ENCODE measurements around the gene CCDC40.
A peak's percentile ranks its signal among the peaks of the same experiment; 100 is the strongest.
"Not testable (repeated sequence)": the region's sequence is repeated elsewhere in the genome, so short reads cannot be mapped to it uniquely, and the experiment has no call there.

Gene CCDC40

GRCh38 chr17:80086081-80086480 lies 49.6 kb downstream of the CCDC40 start:
- DNase-seq: no peak

- no peak for DNase-seq
These were observed 50.2 kb downstream of the CCDC40 start for GRCh38 chr17:80086616-80087015.

DNA sequence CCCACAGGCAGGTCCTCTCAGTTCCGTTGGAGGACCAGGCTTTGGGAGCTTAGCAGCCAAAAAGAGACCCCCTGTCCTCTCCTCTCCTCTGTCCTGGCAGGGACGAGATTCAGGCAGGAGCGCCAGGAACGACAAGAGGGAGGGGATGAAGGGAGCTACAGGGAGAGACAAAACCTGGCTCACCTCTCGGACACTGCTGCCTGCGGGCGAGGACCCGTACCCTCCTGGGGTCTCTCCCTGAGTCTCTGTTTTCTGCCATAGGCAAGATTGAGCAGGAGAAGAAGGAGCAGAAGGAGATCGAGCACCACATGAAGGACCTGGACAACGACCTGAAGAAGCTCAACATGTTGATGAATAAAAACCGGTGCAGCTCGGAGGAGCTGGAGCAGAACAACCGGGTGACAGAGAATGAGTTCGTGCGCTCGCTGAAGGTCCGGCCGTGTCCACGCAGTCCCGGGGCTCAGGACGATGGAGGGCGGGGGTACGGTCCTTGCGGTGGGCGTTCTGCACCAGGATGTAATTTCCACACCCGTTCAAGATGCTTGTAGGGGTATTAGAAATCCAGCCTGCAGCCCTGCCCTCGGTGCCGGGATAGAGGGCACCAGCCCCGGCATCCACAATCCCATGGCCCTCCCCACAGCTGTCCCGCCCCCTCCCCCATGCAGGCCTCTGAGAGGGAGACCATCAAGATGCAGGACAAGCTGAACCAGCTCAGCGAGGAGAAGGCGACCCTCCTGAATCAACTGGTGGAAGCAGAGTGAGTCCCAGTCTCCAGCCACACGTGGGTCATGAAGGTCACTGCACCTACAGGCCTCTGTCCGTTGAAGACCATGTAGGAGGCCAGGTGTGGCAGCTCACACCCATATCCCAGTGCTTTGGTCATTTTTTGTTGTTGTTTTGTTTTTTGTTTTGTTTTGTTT lies 51.2 kb downstream of the CCDC40 start:
- DNase-seq: no peak

GRCh38 chr17:80089762-80090161 lies 53.3 kb downstream of the CCDC40 start:
- no peak for DNase-seq

DNA sequence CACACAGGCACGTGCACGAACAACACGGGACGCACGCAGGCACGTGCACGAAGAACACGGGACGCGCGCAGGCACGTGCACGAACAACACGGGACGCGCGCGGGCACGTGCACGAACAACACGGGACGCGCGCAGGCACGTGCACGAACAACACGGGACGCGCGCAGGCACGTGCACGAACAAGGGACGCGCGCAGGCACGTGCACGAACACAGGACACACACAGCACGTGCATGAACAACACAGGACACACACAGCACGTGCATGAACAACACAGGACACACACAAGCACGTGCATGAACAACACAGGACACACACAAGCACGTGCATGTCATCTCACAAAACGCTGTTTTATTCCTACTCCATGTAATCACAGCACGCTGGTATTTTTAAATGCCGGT lies 53.7 kb downstream of the CCDC40 start:
- not testable (repeated sequence) for DNase-seq

DNA sequence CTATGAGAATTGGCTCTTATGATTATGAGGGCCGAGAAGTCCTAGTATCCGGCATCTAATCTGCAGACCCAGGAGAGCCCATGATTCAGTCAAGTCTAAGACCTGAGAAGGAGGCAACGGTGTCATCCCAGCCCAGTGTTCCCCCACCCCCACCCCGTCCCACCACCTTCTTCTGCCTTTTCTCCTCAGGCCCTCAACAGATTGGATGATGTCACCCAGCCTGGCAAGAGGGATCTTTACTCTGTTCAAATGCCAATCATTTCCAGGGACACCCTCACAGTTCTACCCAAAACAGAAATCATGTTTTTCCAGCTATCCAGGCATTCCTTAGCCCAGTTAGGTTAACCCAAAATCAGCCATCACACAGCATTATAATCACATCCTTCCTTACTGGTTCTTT lies 54.9 kb downstream of the CCDC40 start:
- DNase-seq: no peak

GRCh38 chr17:80092959-80093358 lies 56.5 kb downstream of the CCDC40 start:
- no peak for DNase-seq

DNA sequence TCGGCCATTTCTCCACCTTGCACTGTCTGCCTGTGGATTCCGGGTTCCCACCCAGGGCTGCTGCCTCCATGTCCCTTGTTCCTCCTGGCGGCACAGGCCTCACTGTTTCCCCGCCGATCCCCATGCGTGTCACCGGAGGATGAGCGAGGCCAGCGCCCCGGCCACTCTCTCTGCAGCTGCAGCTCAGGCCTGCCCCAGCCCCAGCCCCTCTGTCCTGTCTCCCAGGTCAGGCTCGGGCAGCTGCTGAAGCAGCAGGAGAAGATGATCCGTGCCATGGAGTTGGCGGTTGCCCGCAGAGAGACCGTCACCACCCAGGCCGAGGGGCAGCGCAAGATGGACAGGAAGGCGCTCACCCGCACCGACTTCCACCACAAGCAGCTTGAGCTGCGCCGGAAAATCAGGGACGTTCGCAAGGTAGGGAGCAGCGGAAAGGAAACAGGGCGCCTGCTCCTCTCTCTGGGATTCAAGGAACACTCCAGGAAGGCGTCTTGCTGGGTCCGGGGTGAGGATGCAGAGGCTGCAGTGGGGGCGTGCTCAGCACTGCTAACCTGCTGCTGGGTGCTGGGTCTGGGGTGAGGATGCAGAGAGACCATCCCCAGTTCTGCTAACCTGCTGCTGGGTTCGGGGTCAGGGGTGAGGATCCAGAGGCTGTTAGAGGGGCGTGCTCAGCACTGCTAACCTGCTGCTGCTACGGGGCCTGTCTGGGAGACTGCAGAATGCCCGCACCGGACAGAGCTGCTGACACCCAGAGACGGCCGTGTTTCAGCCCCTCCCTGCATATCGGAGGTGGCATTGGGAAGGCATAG lies 58.8 kb downstream of the CCDC40 start:
- no peak for DNase-seq

- DNase-seq: no peak
These were observed 59.5 kb downstream of the CCDC40 start for GRCh38 chr17:80095844-80096475.

GRCh38 chr17:80096561-80097021 lies 60.1 kb downstream of the CCDC40 start:
- no peak for DNase-seq

GRCh38 chr17:80097127-80097621 lies 60.7 kb downstream of the CCDC40 start:
- DNase-seq: no peak

DNA sequence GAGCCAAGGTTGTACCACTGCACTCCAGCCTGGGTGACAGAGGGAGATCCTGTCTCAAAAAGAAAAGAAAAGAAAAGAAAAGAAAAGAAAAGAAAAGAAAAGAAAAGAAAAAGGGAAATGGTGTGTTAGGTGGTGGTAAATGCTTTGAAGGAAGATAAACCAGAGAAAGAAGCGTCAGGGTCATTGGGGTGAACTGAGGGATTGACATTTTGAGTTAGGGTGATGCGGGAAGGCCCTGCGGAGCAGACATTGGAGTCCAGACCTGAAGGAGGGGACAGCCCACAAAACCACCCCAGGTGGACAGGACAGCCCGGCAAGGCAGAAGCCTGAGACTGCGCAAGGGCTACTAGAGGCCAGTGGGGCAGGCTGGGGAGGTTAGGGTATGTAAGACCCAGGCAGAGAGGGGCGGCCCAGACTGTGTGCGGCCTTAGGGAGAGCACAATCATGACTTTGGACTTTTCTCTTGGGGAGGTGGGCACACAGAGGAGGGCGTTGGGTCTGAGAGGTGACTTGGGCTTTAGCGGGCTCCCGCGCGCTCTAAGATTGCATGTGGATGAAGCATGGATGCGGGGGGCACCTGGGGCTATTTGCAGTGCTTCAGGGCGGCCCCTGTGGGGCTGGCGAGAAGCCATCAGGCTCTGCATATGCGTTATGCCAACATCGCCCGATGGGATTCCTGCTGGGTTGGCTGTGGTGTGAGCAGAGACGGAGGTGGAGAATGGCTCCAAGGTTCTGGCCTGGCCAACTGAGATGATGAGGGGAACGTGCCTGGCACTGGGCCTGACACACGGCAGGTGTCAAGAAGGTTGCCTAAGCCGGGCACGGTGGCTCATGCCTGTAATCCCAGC lies 61.6 kb downstream of the CCDC40 start:
- DNase-seq: no peak

- no peak for DNase-seq
These were observed 63.0 kb downstream of the CCDC40 start for GRCh38 chr17:80099291-80100034.

DNA sequence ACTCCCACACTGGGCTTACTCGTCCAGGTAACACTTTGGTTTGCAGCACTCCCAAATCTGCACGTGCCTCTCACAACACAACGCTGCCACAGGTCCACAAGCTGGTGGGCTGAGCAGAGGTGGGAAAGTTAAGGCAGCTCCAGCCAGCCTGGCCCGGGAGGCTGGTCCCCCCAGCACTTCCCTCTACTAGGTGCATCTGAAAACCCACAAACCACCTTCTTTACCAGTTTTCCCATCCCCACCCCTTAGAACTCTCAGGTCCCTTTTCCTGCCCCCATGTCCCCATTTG lies 63.5 kb downstream of the CCDC40 start:
- no peak for DNase-seq

DNA sequence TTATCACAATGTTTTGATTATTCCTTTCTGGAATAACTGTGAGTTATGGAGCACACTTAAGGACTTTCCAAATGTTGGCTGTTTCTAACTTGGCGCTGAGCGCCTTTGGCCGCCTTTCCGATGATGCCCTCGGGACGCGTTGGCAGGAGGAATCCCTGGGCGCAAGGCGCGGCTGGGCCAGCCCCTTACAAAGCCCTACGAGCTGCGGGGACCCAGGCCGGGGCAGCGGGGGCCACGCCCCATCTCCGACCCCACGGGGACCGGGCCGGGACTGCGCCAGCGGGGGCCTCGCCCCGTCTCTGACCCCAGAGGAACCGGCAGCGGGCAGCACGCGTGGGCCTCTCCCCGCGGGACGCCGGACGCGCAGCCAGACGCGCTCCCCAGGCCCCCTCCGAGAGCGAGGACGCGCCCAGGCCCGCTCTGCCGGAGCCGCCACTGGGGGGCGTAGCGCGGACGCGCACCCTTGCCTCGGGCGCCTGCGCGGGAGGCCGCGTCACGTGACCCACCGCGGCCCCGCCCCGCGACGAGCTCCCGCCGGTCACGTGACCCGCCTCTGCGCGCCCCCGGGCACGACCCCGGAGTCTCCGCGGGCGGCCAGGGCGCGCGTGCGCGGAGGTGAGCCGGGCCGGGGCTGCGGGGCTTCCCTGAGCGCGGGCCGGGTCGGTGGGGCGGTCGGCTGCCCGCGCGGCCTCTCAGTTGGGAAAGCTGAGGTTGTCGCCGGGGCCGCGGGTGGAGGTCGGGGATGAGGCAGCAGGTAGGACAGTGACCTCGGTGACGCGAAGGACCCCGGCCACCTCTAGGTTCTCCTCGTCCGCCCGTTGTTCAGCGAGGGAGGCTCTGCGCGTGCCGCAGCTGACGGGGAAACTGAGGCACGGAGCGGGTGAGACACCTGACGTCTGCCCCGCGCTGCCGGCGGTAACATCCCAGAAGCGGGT lies 64.8 kb downstream of the CCDC40 start, which contains the start of gene GAA:
GAA (plus strand) TSS at position 571 of the 935 bp plus-strand sequence. CDS start 3,006 bp downstream, outside the sequence.
- DNase-seq: peak; percentile 95

DNA sequence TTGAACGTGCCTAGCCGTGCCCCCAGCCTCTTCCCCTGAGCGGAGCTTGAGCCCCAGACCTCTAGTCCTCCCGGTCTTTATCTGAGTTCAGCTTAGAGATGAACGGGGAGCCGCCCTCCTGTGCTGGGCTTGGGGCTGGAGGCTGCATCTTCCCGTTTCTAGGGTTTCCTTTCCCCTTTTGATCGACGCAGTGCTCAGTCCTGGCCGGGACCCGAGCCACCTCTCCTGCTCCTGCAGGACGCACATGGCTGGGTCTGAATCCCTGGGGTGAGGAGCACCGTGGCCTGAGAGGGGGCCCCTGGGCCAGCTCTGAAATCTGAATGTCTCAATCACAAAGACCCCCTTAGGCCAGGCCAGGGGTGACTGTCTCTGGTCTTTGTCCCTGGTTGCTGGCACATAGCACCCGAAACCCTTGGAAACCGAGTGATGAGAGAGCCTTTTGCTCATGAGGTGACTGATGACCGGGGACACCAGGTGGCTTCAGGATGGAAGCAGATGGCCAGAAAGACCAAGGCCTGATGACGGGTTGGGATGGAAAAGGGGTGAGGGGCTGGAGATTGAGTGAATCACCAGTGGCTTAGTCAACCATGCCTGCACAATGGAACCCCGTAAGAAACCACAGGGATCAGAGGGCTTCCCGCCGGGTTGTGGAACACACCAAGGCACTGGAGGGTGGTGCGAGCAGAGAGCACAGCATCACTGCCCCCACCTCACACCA lies 65.7 kb downstream of the CCDC40 start:
- no peak for DNase-seq

DNA sequence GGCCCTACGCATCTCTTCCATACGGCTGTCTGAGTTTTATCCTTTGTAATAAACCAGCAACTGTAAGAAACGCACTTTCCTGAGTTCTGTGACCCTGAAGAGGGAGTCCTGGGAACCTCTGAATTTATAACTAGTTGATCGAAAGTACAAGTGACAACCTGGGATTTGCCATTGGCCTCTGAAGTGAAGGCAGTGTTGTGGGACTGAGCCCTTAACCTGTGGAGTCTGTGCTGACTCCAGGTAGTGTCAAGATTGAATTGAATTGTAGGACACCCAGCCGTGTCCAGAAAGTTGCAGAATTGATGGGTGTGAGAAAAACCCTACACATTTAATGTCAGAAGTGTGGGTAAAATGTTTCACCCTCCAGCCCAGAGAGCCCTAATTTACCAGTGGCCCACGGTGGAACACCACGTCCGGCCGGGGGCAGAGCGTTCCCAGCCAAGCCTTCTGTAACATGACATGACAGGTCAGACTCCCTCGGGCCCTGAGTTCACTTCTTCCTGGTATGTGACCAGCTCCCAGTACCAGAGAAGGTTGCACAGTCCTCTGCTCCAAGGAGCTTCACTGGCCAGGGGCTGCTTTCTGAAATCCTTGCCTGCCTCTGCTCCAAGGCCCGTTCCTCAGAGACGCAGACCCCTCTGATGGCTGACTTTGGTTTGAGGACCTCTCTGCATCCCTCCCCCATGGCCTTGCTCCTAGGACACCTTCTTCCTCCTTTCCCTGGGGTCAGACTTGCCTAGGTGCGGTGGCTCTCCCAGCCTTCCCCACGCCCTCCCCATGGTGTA lies 66.4 kb downstream of the CCDC40 start:
- no peak for DNase-seq

DNA sequence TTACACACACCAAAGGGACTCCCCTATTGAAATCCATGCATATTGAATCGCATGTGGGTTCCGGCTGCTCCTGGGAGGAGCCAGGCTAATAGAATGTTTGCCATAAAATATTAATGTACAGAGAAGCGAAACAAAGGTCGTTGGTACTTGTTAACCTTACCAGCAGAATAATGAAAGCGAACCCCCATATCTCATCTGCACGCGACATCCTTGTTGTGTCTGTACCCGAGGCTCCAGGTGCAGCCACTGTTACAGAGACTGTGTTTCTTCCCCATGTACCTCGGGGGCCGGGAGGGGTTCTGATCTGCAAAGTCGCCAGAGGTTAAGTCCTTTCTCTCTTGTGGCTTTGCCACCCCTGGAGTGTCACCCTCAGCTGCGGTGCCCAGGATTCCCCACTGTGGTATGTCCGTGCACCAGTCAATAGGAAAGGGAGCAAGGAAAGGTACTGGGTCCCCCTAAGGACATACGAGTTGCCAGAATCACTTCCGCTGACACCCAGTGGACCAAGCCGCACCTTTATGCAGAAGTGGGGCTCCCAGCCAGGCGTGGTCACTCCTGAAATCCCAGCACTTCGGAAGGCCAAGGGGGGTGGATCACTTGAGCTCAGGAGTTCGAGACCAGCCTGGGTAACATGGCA lies 67.1 kb downstream of the CCDC40 start:
- DNase-seq: no peak
